Measurements from ENCODE around the gene CFL1. TPM values are rescaled to one million over a fixed set of nuclear protein-coding genes. Genes with fewer than 3 reads are reported as not detected.
A peak's percentile ranks its signal among the peaks of the same experiment; 100 is the strongest.

Gene CFL1
- total RNA-seq, 1 experiment from 2014 or later = 1,083 TPM

- Histone ChIP-seq H3K27me3 (ENCODE audit: control insufficient read depth, insufficient read depth, low read length) (no peaks in the 10 kb centered on the region), H3K36me3 (replicated peaks; ENCODE audit: control insufficient read depth, insufficient read depth, low read length) (peaks cover 40% of the 10 kb centered on the region), H3K4me3 (ENCODE audit: insufficient read depth, low read depth, low read length) (peak within 1 kb of the TSS; percentile 93)
- DNase-seq = peak; percentile 98
Observed at GRCh38 chr11:65860278-65861164, 2.5 kb upstream of the CFL1 start, which contains the start of gene MUS81. Gene MUS81 (plus strand): TSS chr11:65860433. CDS start chr11:65860754, 321 bp downstream.

GRCh38 chr11:65859812-65860277 is 1.9 kb upstream of the CFL1 start:
- DNase-seq = no peak
- H3K27me3 ChIP-seq (ENCODE audit: control insufficient read depth, insufficient read depth, low read length) = no peaks in the 10 kb centered on the region
- H3K36me3 ChIP-seq (replicated peaks; ENCODE audit: control insufficient read depth, insufficient read depth, low read length) = peaks cover 39% of the 10 kb centered on the region
- peak overlapping the region; percentile 93 for H3K4me3 ChIP-seq (ENCODE audit: insufficient read depth, low read depth, low read length)

DNA sequence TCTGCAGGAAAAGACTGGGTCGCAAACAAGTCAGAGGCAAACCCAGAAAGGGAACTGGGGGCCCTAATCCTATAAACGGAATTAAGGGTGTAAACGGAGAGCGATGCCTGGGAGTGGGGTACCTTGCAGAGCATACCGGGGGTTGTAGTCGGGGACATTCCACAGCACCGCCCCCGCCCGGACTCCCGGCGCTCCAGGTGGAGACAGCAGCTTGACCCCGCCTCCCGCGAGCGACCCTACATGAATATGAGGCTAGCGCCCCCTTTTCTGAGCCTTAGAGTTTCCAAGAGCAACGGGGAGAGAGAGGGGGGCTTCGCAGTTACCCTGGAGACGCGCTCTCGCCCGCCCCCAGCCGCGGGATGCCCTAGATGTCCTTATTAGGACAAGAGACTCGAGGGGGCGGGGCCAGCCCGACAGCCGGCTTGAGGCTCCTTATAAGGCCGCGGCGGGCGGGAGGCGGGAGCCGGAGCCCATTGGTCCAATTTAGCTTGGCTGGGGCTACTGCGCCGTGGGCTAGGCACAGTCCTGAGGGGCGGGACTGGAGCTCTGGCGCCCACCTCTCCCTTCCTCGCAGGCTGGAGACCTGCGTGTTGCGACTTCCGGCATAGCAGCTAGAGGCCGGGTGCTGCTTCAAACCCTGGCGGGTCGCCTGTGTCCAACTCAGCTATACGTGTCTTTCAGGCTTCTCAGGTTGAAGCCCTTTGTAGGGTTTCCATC is 1.3 kb upstream of the CFL1 start:
- peaks cover 40% of the 10 kb centered on the region for H3K36me3 ChIP-seq (replicated peaks; ENCODE audit: control insufficient read depth, insufficient read depth, low read length)
- peak; percentile 99 for DNase-seq
- peak overlapping the region; percentile 93 for H3K4me3 ChIP-seq (ENCODE audit: insufficient read depth, low read depth, low read length)
- no peaks in the 10 kb centered on the region for H3K27me3 ChIP-seq (ENCODE audit: control insufficient read depth, insufficient read depth, low read length)

GRCh38 chr11:65858681-65859087 is 704 bp upstream of the CFL1 start:
- H3K4me3 ChIP-seq (ENCODE audit: insufficient read depth, low read depth, low read length) = peak overlapping the region; percentile 64
- peaks cover 40% of the 10 kb centered on the region for H3K36me3 ChIP-seq (replicated peaks; ENCODE audit: control insufficient read depth, insufficient read depth, low read length)
- H3K27me3 ChIP-seq (ENCODE audit: control insufficient read depth, insufficient read depth, low read length) = no peaks in the 10 kb centered on the region
- no peak for DNase-seq

- DNase-seq = peak; percentile 79
- Histone ChIP-seq H3K4me3 (ENCODE audit: insufficient read depth, low read depth, low read length) (peak overlapping the region; percentile 98), H3K36me3 (replicated peaks; ENCODE audit: control insufficient read depth, insufficient read depth, low read length) (peaks cover 39% of the 10 kb centered on the region), H3K27me3 (ENCODE audit: control insufficient read depth, insufficient read depth, low read length) (no peaks in the 10 kb centered on the region)
Observed at GRCh38 chr11:65857500-65857852, 504 bp downstream of the CFL1 start.

DNA sequence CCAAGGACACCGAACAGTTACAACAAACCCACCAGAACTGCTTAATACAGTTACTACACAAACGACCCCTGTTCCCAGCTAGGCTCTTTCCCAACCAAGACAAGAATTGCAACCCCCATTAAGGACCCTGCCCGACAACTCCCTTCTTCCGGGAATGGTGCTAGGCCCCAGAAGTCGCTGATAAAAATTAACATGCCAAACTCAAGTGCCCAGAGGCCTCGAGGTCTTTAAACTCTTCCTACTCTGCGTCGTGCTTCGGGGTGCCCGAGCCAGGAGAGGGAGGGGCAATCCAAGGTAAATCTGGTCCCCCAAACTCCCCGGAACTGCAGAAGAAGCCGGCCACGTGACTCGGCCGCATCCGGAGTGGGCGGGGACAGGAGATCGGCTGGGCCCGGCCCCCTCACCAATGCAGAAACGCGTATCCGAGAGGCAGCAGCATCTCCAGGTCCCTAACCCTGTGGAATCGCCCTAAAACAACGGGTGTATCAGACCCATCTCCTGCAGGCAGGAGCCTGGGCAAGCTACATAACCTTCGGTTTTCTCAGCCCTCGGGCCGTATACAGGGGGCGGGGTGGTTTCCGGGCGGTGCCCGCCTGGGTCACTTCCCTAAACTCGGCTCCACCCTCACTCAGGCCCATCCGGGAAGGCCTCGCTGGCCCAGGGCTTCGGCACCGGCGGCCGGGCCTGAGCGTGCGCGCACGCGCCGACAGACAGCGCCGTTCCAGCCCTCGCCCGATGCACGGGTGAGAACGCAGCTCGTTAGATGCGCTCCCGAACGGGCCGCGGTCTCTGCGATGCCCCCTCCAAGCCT is 1.1 kb downstream of the CFL1 start:
- Histone ChIP-seq H3K36me3 (replicated peaks; ENCODE audit: control insufficient read depth, insufficient read depth, low read length) (peaks cover 35% of the 10 kb centered on the region), H3K27me3 (ENCODE audit: control insufficient read depth, insufficient read depth, low read length) (no peaks in the 10 kb centered on the region), H3K4me3 (ENCODE audit: insufficient read depth, low read depth, low read length) (peak overlapping the region; percentile 98)
- peak; percentile 86 for DNase-seq

- H3K36me3 ChIP-seq (replicated peaks; ENCODE audit: control insufficient read depth, insufficient read depth, low read length) = peaks cover 38% of the 10 kb centered on the region
- H3K27me3 ChIP-seq (ENCODE audit: control insufficient read depth, insufficient read depth, low read length) = no peaks in the 10 kb centered on the region
- no peak for DNase-seq
- H3K4me3 ChIP-seq (ENCODE audit: insufficient read depth, low read depth, low read length) = no peak overlapping the region
Observed at GRCh38 chr11:65855927-65856363, 2.0 kb downstream of the CFL1 start.

DNA sequence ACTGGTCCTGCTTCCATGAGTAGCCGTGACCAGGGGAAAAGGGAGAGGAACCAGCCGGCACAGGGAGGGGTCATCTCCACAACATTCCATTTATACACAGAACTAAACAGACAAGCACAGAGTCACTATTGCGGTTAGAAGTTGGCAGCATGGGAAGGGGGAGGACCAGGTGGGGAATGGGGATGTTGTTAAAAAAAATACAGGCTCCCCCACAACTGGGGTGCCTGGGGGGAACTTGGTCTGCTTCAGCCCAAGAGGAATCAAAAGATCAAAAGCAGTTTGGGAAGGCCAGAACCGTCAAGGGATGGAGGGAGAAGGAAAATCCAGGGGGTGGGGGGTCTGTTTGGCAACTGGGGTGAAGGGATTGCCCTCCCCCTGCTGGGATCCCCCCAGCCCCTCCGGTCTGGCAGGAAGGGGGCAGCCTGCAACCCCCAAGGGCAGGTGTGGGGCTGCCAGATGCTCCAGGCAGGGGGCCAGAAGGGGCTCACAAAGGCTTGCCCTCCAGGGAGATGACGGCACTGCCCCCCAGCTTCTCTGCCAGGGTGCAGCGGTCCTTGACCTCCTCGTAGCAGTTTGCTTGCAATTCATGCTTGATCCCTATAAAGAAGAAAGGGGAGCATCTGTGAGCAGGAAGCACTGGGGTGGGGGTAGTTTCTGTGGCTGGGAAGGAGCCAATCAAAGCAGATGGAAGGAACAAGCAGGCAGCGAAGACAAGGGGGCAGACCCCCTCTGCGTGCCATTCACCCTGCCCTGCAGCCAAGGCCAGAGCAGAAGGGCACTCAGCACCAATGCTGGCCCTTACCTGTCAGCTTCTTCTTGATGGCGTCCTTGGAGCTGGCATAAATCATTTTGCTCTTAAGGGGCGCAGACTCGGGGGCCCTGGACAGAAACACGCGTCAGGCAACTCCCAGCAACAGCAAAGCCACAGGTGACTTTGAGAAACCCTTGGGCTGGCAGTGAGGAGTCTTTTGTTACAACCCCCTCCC is 2.8 kb downstream of the CFL1 start:
- Histone ChIP-seq H3K27me3 (ENCODE audit: control insufficient read depth, insufficient read depth, low read length) (no peaks in the 10 kb centered on the region), H3K4me3 (ENCODE audit: insufficient read depth, low read depth, low read length) (no peak overlapping the region), H3K36me3 (replicated peaks; ENCODE audit: control insufficient read depth, insufficient read depth, low read length) (peaks cover 38% of the 10 kb centered on the region)
- peak; percentile 26 for DNase-seq

DNA sequence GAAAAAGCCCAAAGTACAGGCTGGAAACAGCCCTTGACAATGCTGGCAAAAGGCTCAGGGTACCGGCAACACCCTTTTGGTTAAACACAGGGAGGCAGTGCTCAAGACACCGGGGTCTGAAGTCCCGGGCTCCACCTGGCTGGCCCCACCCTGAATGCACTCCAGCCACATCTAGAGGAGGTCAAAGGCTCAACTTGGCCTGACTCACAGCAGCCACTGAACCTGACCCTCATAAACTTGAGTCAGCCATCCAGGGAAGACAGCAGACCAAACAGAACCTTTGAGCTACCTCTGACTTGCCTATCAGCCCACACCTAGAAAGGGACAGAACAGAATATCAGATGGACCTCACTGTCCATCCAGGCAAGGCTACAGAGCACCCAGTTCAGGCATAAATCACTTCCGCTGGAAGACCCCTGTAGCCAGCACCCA is 3.8 kb downstream of the CFL1 start:
- H3K27me3 ChIP-seq (ENCODE audit: control insufficient read depth, insufficient read depth, low read length) = no peaks in the 10 kb centered on the region; the same call in 1 of the 2 replicates
- peaks cover 38% of the 10 kb centered on the region for H3K36me3 ChIP-seq (replicated peaks; ENCODE audit: control insufficient read depth, insufficient read depth, low read length)
- DNase-seq = peak; percentile 20
- H3K4me3 ChIP-seq (ENCODE audit: insufficient read depth, low read depth, low read length) = no peak overlapping the region

DNA sequence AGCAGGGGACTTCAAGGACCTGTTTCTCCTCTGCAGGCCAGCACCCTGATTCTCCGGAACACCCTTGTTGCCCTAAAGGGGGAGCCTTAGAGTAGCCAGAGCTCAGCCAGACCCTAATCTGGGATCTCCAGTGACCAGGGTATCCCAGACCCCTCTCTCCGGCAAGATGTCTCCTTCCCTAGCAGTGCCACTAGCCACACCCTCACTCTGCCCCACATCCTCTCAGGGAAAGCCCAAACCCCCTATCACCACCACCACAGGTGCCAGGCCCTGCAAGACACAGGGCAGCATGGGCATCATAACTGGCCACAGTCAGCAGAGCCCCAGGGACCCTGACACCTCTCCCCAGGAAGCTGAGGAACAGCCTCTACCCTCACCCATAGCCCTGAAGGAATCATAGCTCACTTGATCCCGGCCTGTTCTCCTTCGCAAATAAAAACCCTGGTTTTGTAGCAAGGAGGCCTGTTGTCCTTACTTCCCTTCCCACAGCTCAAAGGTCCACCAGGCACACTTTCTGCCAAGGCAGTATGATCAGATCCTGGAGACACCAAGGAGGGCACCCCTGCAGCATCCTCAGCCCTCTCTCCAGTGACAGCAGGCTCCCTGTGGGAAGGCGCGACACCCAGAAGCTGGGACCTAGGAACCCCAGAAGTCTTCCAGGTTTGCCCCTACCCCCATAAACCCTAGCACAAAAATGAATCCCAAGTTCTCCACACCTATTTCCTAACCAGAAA is 4.6 kb downstream of the CFL1 start:
- peak; percentile 69 for DNase-seq
- Histone ChIP-seq H3K27me3 (ENCODE audit: control insufficient read depth, insufficient read depth, low read length) (no peaks in the 10 kb centered on the region; the same call in 1 of the 2 replicates), H3K4me3 (ENCODE audit: insufficient read depth, low read depth, low read length) (no peak overlapping the region), H3K36me3 (replicated peaks; ENCODE audit: control insufficient read depth, insufficient read depth, low read length) (peaks cover 38% of the 10 kb centered on the region)

- peak; percentile 40 for DNase-seq
- Histone ChIP-seq H3K27me3 (ENCODE audit: control insufficient read depth, insufficient read depth, low read length) (no peaks in the 10 kb centered on the region; the same call in 1 of the 2 replicates), H3K4me3 (ENCODE audit: insufficient read depth, low read depth, low read length) (no peak overlapping the region), H3K36me3 (replicated peaks; ENCODE audit: control insufficient read depth, insufficient read depth, low read length) (peaks cover 38% of the 10 kb centered on the region)
Observed at GRCh38 chr11:65852508-65853245, 5.3 kb downstream of the CFL1 start.

GRCh38 chr11:65851811-65852507 is 6.0 kb downstream of the CFL1 start:
- H3K4me3 ChIP-seq (ENCODE audit: insufficient read depth, low read depth, low read length) = no peak overlapping the region
- H3K27me3 ChIP-seq (ENCODE audit: control insufficient read depth, insufficient read depth, low read length) = no peaks in the 10 kb centered on the region; the same call in 1 of the 2 replicates
- DNase-seq = peak; percentile 44
- H3K36me3 ChIP-seq (replicated peaks; ENCODE audit: control insufficient read depth, insufficient read depth, low read length) = peaks cover 38% of the 10 kb centered on the region
